VCaP (cell line): ENCODE measurements around the gene NCMAP.
A peak's percentile ranks its signal among the peaks of the same experiment; 100 is the strongest.
"Not testable (repeated sequence)": the region's sequence is repeated elsewhere in the genome, so short reads cannot be mapped to it uniquely, and the experiment has no call there.

Source experiments
- H3K27ac ChIP-seq: fragments of 450-650 bp; 2 replicates; pipeline ENCODE4 v1.5.1; 2017
- TF ChIP-seq, protein P1 (sequence below): fragments of 450-650 bp; conservative IDR thresholded peaks from 2 replicates; pipeline ENCODE4 v1.5.1; 2017; ENCODE audit warnings: mild to moderate bottlenecking, moderate library complexity

Gene NCMAP

GRCh38 chr1:24547195-24547594, 8.7 kb upstream of the NCMAP start:
- no peak overlapping the region for H3K27ac ChIP-seq
- TF ChIP-seq, protein P1, sequence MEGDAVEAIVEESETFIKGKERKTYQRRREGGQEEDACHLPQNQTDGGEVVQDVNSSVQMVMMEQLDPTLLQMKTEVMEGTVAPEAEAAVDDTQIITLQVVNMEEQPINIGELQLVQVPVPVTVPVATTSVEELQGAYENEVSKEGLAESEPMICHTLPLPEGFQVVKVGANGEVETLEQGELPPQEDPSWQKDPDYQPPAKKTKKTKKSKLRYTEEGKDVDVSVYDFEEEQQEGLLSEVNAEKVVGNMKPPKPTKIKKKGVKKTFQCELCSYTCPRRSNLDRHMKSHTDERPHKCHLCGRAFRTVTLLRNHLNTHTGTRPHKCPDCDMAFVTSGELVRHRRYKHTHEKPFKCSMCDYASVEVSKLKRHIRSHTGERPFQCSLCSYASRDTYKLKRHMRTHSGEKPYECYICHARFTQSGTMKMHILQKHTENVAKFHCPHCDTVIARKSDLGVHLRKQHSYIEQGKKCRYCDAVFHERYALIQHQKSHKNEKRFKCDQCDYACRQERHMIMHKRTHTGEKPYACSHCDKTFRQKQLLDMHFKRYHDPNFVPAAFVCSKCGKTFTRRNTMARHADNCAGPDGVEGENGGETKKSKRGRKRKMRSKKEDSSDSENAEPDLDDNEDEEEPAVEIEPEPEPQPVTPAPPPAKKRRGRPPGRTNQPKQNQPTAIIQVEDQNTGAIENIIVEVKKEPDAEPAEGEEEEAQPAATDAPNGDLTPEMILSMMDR = no peak

DNA sequence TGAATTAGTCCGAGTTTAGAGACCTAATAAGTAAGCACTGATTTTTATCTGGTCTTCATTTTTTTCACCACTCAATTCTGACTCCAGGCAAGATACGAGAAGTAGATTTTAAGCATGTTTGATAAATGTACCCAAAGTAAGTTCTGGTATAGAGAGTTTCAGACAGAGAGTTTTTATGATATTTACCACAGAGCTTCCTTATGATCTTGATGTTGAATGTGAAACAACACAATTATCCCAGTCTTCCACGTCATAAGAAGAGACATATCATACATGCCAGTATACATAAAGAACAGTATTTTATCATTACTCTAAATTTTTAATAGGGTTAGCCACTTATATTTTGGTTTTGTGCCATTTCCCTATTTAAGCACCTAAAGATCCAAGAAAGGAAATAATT, 7.8 kb upstream of the NCMAP start:
- TF ChIP-seq, protein P1 = no peak
- H3K27ac ChIP-seq = no peak overlapping the region

DNA sequence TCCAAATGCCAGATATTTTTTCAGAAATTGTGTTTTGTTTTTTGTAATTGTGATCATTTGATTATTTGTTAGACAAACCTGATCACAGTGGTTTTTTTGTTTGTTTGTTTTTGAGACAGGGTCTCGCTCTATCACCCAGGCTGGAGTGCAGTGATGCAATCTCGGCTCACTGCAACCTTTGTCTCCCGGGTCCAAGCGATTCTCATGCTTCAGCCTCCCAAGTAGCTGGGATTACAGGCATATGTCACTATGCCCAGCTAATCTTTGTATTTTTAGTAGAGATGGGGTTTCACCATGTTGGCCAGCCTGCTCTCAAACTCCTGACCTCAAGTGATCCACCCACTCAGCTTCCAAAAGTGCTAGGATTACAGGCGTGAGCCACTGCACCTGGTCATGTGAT, 6.7 kb upstream of the NCMAP start:
- H3K27ac ChIP-seq = not testable (repeated sequence)

DNA sequence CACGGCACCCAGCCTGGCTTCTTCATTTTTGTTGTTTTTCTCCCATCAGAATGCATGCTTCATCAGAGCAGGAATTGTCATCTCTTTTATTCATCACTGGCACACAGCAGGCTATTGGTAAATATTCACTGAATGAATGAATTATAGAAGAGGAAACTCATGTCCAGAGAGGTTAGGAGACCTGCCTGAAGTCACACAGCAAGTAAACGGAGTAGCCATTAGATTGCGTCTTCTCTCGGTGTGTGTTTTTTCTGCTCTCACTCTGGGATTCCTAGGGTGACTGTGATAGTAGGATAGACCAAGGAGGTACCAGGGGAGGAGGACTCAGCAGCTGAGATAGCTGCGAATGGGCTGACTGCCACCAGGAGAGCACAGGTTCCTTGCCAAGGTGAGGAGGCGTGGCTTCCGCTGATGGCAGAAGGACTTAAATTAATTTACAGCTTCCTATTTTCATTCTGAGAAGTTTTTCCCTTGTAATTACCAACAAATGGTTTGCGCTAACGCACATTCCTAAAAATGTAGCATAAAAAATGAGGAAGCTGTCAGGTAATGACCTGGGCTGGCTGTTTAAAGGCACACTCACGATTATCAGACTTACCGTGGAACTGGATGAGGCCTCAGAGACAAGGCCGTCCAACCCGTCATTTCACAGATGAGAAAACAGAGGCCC, 4.5 kb upstream of the NCMAP start:
- TF ChIP-seq, protein P1 = no peak
- H3K27ac ChIP-seq = no peak overlapping the region

- H3K27ac ChIP-seq = no peak overlapping the region
- TF ChIP-seq, protein P1 = no peak
These were observed 3.8 kb upstream of the NCMAP start for GRCh38 chr1:24551960-24552571.

- TF ChIP-seq, protein P1 = no peak
- no peak overlapping the region for H3K27ac ChIP-seq
These were observed 2.0 kb upstream of the NCMAP start for GRCh38 chr1:24553931-24554330.

DNA sequence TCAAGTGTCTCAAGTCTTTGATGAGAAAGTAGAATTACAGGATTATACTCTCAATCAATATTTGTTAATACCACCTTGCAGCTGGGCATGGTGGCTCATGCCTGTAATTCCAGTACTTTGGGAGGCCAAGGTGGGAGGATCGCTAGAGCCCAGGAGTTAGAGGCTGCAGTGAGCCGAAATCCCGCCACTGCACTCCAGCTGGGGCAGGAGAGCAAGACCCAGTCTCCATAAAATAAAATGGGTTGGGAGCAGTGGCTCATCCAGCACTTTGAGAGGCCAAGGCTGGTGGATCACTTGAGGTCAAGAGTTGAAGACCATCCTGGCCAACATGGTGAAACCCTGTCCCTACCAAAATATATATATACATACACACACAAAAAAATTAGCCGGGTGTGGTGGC, 1.2 kb upstream of the NCMAP start:
- TF ChIP-seq, protein P1 = no peak
- H3K27ac ChIP-seq = no peak overlapping the region

DNA sequence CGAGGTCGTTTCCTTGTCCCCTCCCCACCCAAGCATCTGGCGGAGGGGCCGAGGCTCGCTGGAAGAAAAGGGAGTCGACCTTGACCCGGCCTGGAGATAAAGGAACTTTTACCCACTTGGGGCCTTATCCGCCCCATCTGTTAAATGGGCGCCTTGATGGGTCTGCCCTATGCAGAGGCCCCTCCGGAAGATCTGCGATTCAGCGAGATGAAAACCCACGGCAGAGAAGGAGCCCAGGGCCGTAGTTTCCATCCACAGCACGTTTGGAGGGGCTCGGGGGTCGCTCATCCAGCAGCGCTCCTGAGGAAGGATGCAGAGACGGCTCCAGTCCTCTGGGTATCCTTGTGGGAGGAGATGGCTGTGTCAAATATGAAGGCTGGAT, 518 bp downstream of the NCMAP start:
- TF ChIP-seq, protein P1 = no peak
- peak overlapping the region; percentile 70 for H3K27ac ChIP-seq
